ENCODE data around the gene ELMO1. TPM values are rescaled to one million over a fixed set of nuclear protein-coding genes. Genes with fewer than 3 reads are reported as not detected.

Gene ELMO1
- total RNA-seq, 1 donor: 508 TPM

- DNase-seq (ENCODE audit: low read depth in 2 of 3, low spot score in 2 of 3): no peak
Observed at GRCh38 chr7:36874041-36874440, 574.6 kb downstream of the ELMO1 start.

- peak in 2 of 3 donors; percentile 10 to 56 for DNase-seq (ENCODE audit: low read depth in 2 of 3, low spot score in 2 of 3)
Observed at GRCh38 chr7:36871863-36872262, 576.8 kb downstream of the ELMO1 start.

GRCh38 chr7:36871355-36871738 is 577.3 kb downstream of the ELMO1 start:
- no peak for DNase-seq (ENCODE audit: low read depth in 2 of 3, low spot score in 2 of 3)

GRCh38 chr7:36870625-36871354 is 577.9 kb downstream of the ELMO1 start:
- DNase-seq (ENCODE audit: low read depth in 2 of 3, low spot score in 2 of 3): no peak

GRCh38 chr7:36868727-36869411 is 579.8 kb downstream of the ELMO1 start:
- DNase-seq (ENCODE audit: low read depth in 2 of 3, low spot score in 2 of 3): no peak

- no peak for DNase-seq (ENCODE audit: low read depth in 2 of 3, low spot score in 2 of 3)
Observed at GRCh38 chr7:36865019-36865418, 583.6 kb downstream of the ELMO1 start.

- no peak for DNase-seq (ENCODE audit: low read depth in 2 of 3, low spot score in 2 of 3)
Observed at GRCh38 chr7:36863901-36864701, 584.6 kb downstream of the ELMO1 start.

- DNase-seq (ENCODE audit: low read depth in 2 of 3, low spot score in 2 of 3): no peak
Observed at GRCh38 chr7:36862771-36863261, 585.8 kb downstream of the ELMO1 start.

- no peak for DNase-seq (ENCODE audit: low read depth in 2 of 3, low spot score in 2 of 3)
Observed at GRCh38 chr7:36861656-36862055, 587.0 kb downstream of the ELMO1 start.

- DNase-seq (ENCODE audit: low read depth in 2 of 3, low spot score in 2 of 3): no peak
Observed at GRCh38 chr7:36860681-36861080, 588.0 kb downstream of the ELMO1 start.

GRCh38 chr7:36855330-36855729 is 593.3 kb downstream of the ELMO1 start:
- DNase-seq (ENCODE audit: low read depth in 2 of 3, low spot score in 2 of 3): no peak

- DNase-seq (ENCODE audit: low read depth in 2 of 3, low spot score in 2 of 3): no peak
Observed at GRCh38 chr7:36854652-36855051, 594.0 kb downstream of the ELMO1 start.

- DNase-seq (ENCODE audit: low read depth in 2 of 3, low spot score in 2 of 3): no peak
Observed at GRCh38 chr7:36852931-36853330, 595.7 kb downstream of the ELMO1 start.

GRCh38 chr7:36852017-36852416 is 596.6 kb downstream of the ELMO1 start:
- DNase-seq (ENCODE audit: low read depth in 2 of 3, low spot score in 2 of 3): peak in 1 of 3 donors; percentile 32

- DNase-seq (ENCODE audit: low read depth in 2 of 3, low spot score in 2 of 3): no peak
Observed at GRCh38 chr7:36851382-36851781, 597.3 kb downstream of the ELMO1 start.

- no peak for DNase-seq (ENCODE audit: low read depth in 2 of 3, low spot score in 2 of 3)
Observed at GRCh38 chr7:36847946-36848345, 600.7 kb downstream of the ELMO1 start.

- no peak for DNase-seq (ENCODE audit: low read depth in 2 of 3, low spot score in 2 of 3)
Observed at GRCh38 chr7:36844374-36844773, 604.3 kb downstream of the ELMO1 start.

- DNase-seq (ENCODE audit: low read depth in 2 of 3, low spot score in 2 of 3): no peak
Observed at GRCh38 chr7:36840904-36841303, 607.8 kb downstream of the ELMO1 start.

- DNase-seq (ENCODE audit: low read depth in 2 of 3, low spot score in 2 of 3): no peak
Observed at GRCh38 chr7:36838616-36839225, 609.9 kb downstream of the ELMO1 start.

- no peak for DNase-seq (ENCODE audit: low read depth in 2 of 3, low spot score in 2 of 3)
Observed at GRCh38 chr7:36831049-36831448, 617.6 kb downstream of the ELMO1 start.
